IPS-18a (cell line): ENCODE measurements around the gene FCHSD2.
"Not testable (repeated sequence)": the region's sequence is repeated elsewhere in the genome, so short reads cannot be mapped to it uniquely, and the experiment has no call there.

Source experiments
- H3K27ac ChIP-seq: one replicate; pipeline ENCODE4 v1.5.1; 2013; ENCODE audit warnings: low read length
- H3K27me3 ChIP-seq: one replicate; pipeline ENCODE4 v1.6.1; 2013; ENCODE audit warnings: mild to moderate bottlenecking, low read length; ENCODE audit not compliant: control insufficient read depth, insufficient read depth
- H3K36me3 ChIP-seq: one replicate; pipeline ENCODE4 v1.6.1; 2013; ENCODE audit warnings: low read depth, low read length; ENCODE audit not compliant: control insufficient read depth
- H3K4me1 ChIP-seq: one replicate; pipeline ENCODE4 v1.6.1; 2013; ENCODE audit warnings: low read depth, low read length; ENCODE audit not compliant: control insufficient read depth
- H3K4me3 ChIP-seq: one replicate; pipeline ENCODE4 v1.5.1; 2013; ENCODE audit warnings: low read length
- H3K9ac ChIP-seq: one replicate; pipeline ENCODE4 v1.6.1; 2013; ENCODE audit warnings: mild to moderate bottlenecking, low read length, moderate library complexity
- H3K9me3 ChIP-seq: one replicate; pipeline ENCODE4 v1.6.1; 2013; ENCODE audit warnings: low read depth, low read length; ENCODE audit not compliant: control insufficient read depth

The FCHSD2 gene

DNA sequence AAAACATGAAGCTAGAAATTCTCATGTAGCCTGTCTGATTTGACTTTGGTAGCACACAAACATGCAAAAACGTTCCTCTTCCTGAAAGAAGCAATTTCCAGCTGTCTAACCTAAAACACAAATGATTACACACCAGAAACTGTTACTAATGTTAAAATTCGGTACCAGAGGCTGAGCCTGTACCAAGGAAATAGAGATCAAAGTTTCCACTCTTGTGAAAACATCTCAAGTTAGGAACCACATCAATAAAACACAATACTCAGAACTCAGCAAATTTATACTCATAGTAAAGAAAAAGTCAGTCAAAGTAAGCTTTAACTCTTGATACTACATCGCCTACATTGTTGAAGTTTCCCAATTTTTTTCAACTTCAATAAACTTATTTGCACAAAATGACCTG is 107.8 kb downstream of the FCHSD2 start:
- Histone ChIP-seq H3K9ac (no peak overlapping the region), H3K27ac (no peak overlapping the region), H3K27me3 (no peaks in the 10 kb centered on the region), H3K4me3 (no peak overlapping the region), H3K4me1 (peaks cover 7% of the 10 kb centered on the region), H3K9me3 (no peaks in the 10 kb centered on the region), H3K36me3 (no peaks in the 10 kb centered on the region)

DNA sequence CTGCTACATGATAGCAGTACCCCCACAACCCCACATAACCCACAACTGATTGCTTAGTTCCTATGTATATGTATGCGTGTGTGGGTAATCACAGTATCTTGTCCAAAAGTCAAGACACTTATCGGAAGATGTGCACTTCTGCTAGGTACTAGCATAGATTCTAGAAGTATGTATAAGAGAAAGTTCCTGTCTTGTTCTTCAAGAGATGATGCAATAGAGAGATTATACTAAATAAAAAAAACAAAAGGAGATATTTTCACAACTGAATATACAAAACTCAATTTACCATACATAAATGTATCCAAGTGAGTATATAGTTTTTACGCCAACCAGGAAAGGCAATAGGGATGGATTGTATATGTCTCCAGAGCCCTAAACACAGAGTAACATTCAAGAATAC is 112.0 kb downstream of the FCHSD2 start:
- Histone ChIP-seq H3K4me1 (peaks cover 7% of the 10 kb centered on the region), H3K27me3 (no peaks in the 10 kb centered on the region), H3K9ac (no peak overlapping the region)

DNA sequence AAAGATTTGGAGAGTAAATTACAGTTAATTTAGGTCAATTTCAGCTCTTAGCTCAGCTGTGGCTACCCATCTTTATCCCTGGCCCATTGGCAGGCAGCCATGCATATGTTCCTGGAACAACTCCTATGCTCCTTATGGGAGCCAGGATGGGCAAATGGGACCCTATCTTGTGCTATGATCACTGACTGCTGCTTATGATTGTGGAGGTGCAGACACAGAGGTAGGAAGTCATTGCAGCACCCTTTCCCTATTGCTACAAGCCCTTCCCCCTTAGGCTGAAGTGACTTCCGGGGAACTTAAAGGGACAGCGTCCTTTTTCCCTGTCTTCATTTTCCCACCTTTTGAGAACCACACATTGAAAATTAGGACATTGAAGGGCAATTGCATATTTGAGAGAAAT is 112.7 kb downstream of the FCHSD2 start:
- H3K9me3 ChIP-seq, result peaks cover 15% of the 10 kb centered on the region
- no peak overlapping the region for H3K27ac ChIP-seq
- H3K9ac ChIP-seq, result no peak overlapping the region
- no peaks in the 10 kb centered on the region for H3K36me3 ChIP-seq
- H3K27me3 ChIP-seq, result no peaks in the 10 kb centered on the region
- no peak overlapping the region for H3K4me3 ChIP-seq
- H3K4me1 ChIP-seq, result peaks cover 7% of the 10 kb centered on the region

More for the DNA sequence above, 112.0 kb downstream of the FCHSD2 start:
- Histone ChIP-seq H3K27ac (no peak overlapping the region), H3K4me3 (no peak overlapping the region), H3K36me3 (no peaks in the 10 kb centered on the region), H3K9me3 (peaks cover 9% of the 10 kb centered on the region)

- Histone ChIP-seq H3K4me3 (no peak overlapping the region), H3K4me1 (peaks cover 7% of the 10 kb centered on the region), H3K9ac (no peak overlapping the region), H3K36me3 (no peaks in the 10 kb centered on the region), H3K9me3 (peaks cover 16% of the 10 kb centered on the region), H3K27me3 (no peaks in the 10 kb centered on the region), H3K27ac (no peak overlapping the region)
These were observed 113.5 kb downstream of the FCHSD2 start for GRCh38 chr11:73028611-73029010.

- peaks cover 16% of the 10 kb centered on the region for H3K9me3 ChIP-seq
- H3K9ac ChIP-seq, H3K36me3 ChIP-seq, H3K27ac ChIP-seq, H3K4me1 ChIP-seq, H3K27me3 ChIP-seq, H3K4me3 ChIP-seq: not testable (repeated sequence)
These were observed 114.3 kb downstream of the FCHSD2 start for GRCh38 chr11:73027840-73028239.

DNA sequence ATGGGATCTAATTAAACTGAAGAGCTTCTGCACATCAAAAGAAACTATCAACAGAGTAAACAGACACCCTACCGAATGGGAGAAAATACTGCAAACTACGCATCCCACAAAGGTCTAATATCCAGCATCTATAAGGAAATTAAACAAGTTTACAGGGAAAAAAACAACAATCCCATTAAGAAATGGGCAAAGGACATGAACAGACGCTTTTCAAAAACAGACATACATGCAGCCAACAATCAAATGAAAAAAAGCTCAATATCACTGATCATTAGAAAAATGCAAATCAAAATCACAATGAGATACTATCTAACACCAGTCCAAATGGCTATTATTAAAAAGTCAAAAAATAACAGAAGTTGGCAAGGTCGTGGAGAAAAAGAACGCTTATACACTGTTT is 117.5 kb downstream of the FCHSD2 start:
- no peak overlapping the region for H3K27ac ChIP-seq
- H3K27me3 ChIP-seq, result no peaks in the 10 kb centered on the region
- no peak overlapping the region for H3K9ac ChIP-seq
- H3K4me3 ChIP-seq, result no peak overlapping the region
- H3K9me3 ChIP-seq, result peaks cover 16% of the 10 kb centered on the region
- no peaks in the 10 kb centered on the region for H3K36me3 ChIP-seq
- peaks cover 3% of the 10 kb centered on the region for H3K4me1 ChIP-seq

DNA sequence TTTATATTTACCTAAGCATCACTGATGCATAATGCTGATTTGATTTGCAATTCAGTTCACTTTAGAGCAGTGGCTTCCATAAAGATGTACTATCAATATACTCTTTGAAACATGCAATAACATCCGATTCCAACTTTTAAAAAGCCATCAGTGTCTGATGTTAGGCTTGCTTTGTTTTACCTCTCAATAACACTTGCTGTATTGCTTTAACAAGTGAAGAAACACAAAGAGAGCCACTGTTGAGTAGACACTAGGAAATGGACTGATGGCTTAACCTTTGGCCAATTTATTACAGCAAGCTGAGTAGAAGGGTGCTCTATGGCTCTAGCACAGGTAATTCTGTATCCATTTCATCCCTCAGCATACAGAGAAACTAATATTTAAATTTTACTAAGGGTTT is 122.1 kb downstream of the FCHSD2 start:
- H3K27ac ChIP-seq, result no peak overlapping the region
- H3K36me3 ChIP-seq, result no peaks in the 10 kb centered on the region
- H3K9me3 ChIP-seq, result peaks cover 6% of the 10 kb centered on the region

DNA sequence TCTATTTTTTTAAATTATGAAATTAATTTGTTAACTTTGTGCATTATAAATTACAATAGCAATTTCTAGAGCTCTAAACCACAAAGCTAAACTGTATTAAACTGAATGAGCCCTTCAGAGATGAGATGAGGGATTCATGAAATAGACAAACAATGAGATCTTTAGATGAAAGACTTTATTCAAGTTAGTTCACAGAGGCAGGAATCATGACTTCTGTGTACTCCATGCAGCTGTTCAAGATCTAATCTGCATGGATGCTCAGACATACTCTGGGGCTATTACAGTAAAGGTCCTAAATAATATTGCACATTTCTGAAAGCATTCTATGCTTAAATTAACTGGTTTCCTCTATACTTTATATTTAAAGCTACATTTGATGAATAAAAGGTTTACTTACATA is 122.7 kb downstream of the FCHSD2 start:
- Histone ChIP-seq H3K27ac (no peak overlapping the region), H3K4me3 (no peak overlapping the region), H3K9ac (no peak overlapping the region), H3K36me3 (no peaks in the 10 kb centered on the region), H3K27me3 (peaks cover 8% of the 10 kb centered on the region), H3K4me1 (no peaks in the 10 kb centered on the region), H3K9me3 (peaks cover under 1% of the 10 kb centered on the region)

More for the DNA sequence above, 122.1 kb downstream of the FCHSD2 start:
- H3K27me3 ChIP-seq, result peaks cover 2% of the 10 kb centered on the region
- H3K4me3 ChIP-seq, result no peak overlapping the region
- H3K9ac ChIP-seq, result no peak overlapping the region
- no peaks in the 10 kb centered on the region for H3K4me1 ChIP-seq

DNA sequence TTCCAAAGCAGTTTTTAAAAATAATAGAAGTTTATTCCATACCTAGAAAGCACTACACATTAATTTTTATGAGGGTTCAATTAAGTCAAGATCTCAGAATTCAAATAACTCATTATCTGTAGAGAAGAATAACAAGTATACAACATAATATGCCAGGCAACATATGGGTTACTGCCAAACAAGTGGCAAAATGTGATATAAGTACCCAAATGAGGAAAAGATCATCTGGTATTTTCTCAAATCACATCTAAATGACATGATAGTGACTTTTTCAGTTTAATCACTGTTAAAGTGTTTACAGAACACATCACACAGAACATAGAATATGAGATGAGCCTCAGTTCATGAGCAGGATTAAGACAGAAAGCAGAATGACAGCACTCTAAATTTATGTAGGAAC is 123.3 kb downstream of the FCHSD2 start:
- Histone ChIP-seq H3K27me3 (peaks cover 14% of the 10 kb centered on the region), H3K4me1 (peaks cover 2% of the 10 kb centered on the region), H3K9me3 (no peaks in the 10 kb centered on the region), H3K27ac (no peak overlapping the region), H3K36me3 (no peaks in the 10 kb centered on the region), H3K4me3 (no peak overlapping the region), H3K9ac (no peak overlapping the region)

GRCh38 chr11:73017024-73017751 is 124.9 kb downstream of the FCHSD2 start:
- no peak overlapping the region for H3K27ac ChIP-seq

DNA sequence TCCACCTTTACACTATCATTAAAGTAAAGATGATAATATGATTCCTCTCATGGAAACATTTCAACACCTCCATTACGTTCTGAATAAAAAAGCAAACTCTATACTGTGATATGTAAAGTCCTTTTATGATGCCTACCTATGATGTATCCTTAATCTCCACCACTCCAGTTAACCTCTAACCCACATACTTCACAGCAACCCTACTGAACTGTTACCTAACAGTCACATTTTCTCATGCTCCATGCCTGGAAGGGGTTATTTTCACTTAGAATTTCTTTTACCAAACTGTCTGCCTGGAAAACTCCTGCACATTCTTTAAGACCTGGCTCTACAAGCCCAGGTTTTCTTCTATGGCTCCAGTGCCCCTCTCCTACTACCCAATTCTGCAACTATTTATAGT is 129.1 kb downstream of the FCHSD2 start:
- Histone ChIP-seq H3K9ac (no peak overlapping the region), H3K4me1 (peaks cover 25% of the 10 kb centered on the region), H3K27ac (no peak overlapping the region), H3K9me3 (no peaks in the 10 kb centered on the region), H3K4me3 (peak overlapping the region; percentile 20), H3K36me3 (no peaks in the 10 kb centered on the region), H3K27me3 (peaks cover 50% of the 10 kb centered on the region)

More at GRCh38 chr11:73017024-73017751, 124.9 kb downstream of the FCHSD2 start:
- Histone ChIP-seq H3K9me3 (no peaks in the 10 kb centered on the region), H3K9ac (no peak overlapping the region), H3K36me3 (no peaks in the 10 kb centered on the region), H3K27me3 (peaks cover 30% of the 10 kb centered on the region), H3K4me1 (peaks cover 17% of the 10 kb centered on the region), H3K4me3 (no peak overlapping the region)

DNA sequence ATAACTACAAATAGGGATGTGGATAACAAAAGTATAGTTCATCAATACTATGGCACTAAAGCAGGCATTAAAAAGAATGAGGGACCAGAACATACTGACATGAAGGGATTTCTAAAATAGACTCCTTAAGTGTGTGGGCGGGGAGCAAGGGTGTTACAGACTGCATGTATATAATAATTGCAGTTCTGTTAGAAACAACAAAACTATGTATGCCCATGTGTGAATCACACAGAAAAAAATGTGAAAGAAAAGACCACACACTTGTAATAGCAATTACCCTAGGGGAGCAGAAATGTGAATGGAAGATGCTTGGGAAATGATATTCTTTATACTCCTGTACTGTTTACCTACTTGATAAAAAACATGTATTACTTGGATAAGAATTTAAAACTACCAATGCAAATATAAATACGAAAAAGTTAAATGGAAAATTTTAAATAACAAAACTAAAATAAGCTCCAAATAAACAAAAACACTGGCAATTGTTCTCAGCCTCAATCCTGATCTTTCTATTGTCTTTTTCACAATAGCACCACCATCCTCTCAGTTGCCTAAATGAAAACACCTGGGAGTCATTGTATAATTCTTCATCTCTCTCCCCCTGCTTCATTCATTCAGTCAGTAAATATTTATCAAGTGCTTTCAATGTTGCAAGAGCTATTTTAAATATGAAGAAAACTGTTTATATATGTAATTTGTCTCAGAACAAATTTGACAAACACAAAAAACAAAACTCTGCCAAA is 129.8 kb downstream of the FCHSD2 start:
- peaks cover 25% of the 10 kb centered on the region for H3K4me1 ChIP-seq
- H3K9ac ChIP-seq, result no peak overlapping the region
- no peaks in the 10 kb centered on the region for H3K9me3 ChIP-seq
- no peaks in the 10 kb centered on the region for H3K36me3 ChIP-seq
- H3K4me3 ChIP-seq, result peak overlapping the region; percentile 20
- peaks cover 50% of the 10 kb centered on the region for H3K27me3 ChIP-seq
- H3K27ac ChIP-seq, result no peak overlapping the region
